Prostate gland (tissue), 2 donors: ENCODE data around the gene SLC9A4. TPM values are rescaled to one million over a fixed set of nuclear protein-coding genes. Genes with fewer than 3 reads are reported as not detected.
"Not testable (repeated sequence)": the region's sequence is repeated elsewhere in the genome, so short reads cannot be mapped to it uniquely, and the experiment has no call there.

ENCODE experiments used
- DNase-seq: peaks from one replicate; pipeline ENCODE4 v3.0.0-alpha.2; 2019; ENCODE audit warnings: low spot score
- H3K27ac ChIP-seq, 2 donors: fragments of 200-600 bp; sonication (generic); 2 replicates each; pipeline ENCODE4 v1.5.1; 2017 to 2019
- H3K27me3 ChIP-seq: fragments of 200-600 bp; sonication (generic); replicated peaks from 2 replicates; pipeline ENCODE4 v1.5.1; 2019; ENCODE audit not compliant: insufficient read depth
- H3K36me3 ChIP-seq, 2 donors: fragments of 200-600 bp; sonication (generic); 1 replicate in 1 of 2; 2 replicates in 1 of 2; pipeline versions ENCODE4 v1.5.1 to v1.8.1; 2017 to 2019
- H3K4me1 ChIP-seq: fragments of 200-600 bp; sonication (generic); replicated peaks from 2 replicates; pipeline ENCODE4 v1.5.1; 2019
- H3K4me3 ChIP-seq, 2 donors: fragments of 200-600 bp; sonication (generic); 2 replicates each; pipeline ENCODE4 v1.5.1; 2017 to 2019
- H3K9me3 ChIP-seq: fragments of 200-600 bp; sonication (generic); 2 replicates; pipeline ENCODE4 v1.5.1; 2017
- CTCF ChIP-seq, 4 experiments: fragments of 200-600 bp in 2 of 4; fragments of 450-650 bp in 2 of 4; sonication (generic) in 2 of 4; IDR thresholded peaks; 1 replicate in 3 of 4; 2 replicates in 1 of 4; pipeline ENCODE4 v1.5.1; 2016 to 2019; ENCODE audit warnings: antibody characterized with exemption in 4 of 4, mild to moderate bottlenecking in 2 of 4, moderate library complexity in 2 of 4
- POLR2A ChIP-seq: fragments of 450-650 bp; IDR thresholded peaks from one replicate; pipeline ENCODE4 v1.6.1; 2016; ENCODE audit warnings: antibody characterized with exemption, mild to moderate bottlenecking
- POLR2AphosphoS5 ChIP-seq: sonication (generic); formaldehyde crosslinking; IDR thresholded peaks from one replicate; pipeline ENCODE4 v1.6.1; 2017; ENCODE audit warnings: antibody characterized with exemption
- WGBS: methylation state at CpG from one replicate; pipeline ENCODE4 v1.1.5; 2018; 5-methylcytosine and 5-hydroxymethylcytosine counted together
- intact Hi-C: fragments of 100-400 bp; cut with DNase I; formaldehyde crosslinking; loops from one replicate; pipeline ENCODE4 v1.14.2; 2022
- total RNA-seq, 2 donors: library from RNA; depleted of rRNA; stranded (reverse); fragments of >200 nt; gene quantifications; one replicate each; pipeline ENCODE4 v1.1.0, GENCODE V29; 2016

Gene SLC9A4
- total RNA-seq, 2 donors from 2014 or later = not detected

GRCh38 chr2:102549027-102549426, 76.0 kb downstream of the SLC9A4 start:
- no peak for TF ChIP-seq CTCF (IDR thresholded peaks at IDR 0.05)
- TF ChIP-seq POLR2A = no peak
- TF ChIP-seq POLR2AphosphoS5 = no peak
- H3K27me3 ChIP-seq = no peaks in the 10 kb centered on the region
- intact Hi-C loops = no loop called here
- H3K4me3 ChIP-seq = no peak overlapping the region
- 3% methylated on average over 1 of the region's 1 CpG for WGBS
- H3K36me3 ChIP-seq = no peaks in the 10 kb centered on the region
- H3K4me1 ChIP-seq = no peaks in the 10 kb centered on the region
- no peaks in the 10 kb centered on the region for H3K9me3 ChIP-seq
- no peak overlapping the region for H3K27ac ChIP-seq
- no peak for DNase-seq

GRCh38 chr2:102550151-102550550, 77.1 kb downstream of the SLC9A4 start:
- 100% methylated on average over 2 of the region's 2 CpGs for WGBS
- no peaks in the 10 kb centered on the region for H3K4me1 ChIP-seq
- H3K9me3 ChIP-seq = no peaks in the 10 kb centered on the region
- H3K4me3 ChIP-seq = no peak overlapping the region
- intact Hi-C loops = no loop called here
- no peak for DNase-seq
- no peaks in the 10 kb centered on the region for H3K27me3 ChIP-seq
- H3K27ac ChIP-seq = no peak overlapping the region
- no peaks in the 10 kb centered on the region for H3K36me3 ChIP-seq
- TF ChIP-seq CTCF (IDR thresholded peaks at IDR 0.05) (no peak), POLR2A (no peak), POLR2AphosphoS5 (no peak)

- WGBS = 94% methylated on average over 2 of the region's 2 CpGs
- no peaks in the 10 kb centered on the region for H3K4me1 ChIP-seq
- no peak overlapping the region for H3K27ac ChIP-seq
- DNase-seq = no peak
- intact Hi-C loops = no loop called here
- TF ChIP-seq POLR2AphosphoS5 (no peak), CTCF (IDR thresholded peaks at IDR 0.05) (no peak), POLR2A (no peak)
- no peaks in the 10 kb centered on the region for H3K27me3 ChIP-seq
- H3K4me3 ChIP-seq = no peak overlapping the region
- no peaks in the 10 kb centered on the region for H3K36me3 ChIP-seq
- H3K9me3 ChIP-seq = no peaks in the 10 kb centered on the region
Measured at GRCh38 chr2:102551329-102552096, 78.5 kb downstream of the SLC9A4 start.

- no peaks in the 10 kb centered on the region for H3K4me1 ChIP-seq
- no peaks in the 10 kb centered on the region for H3K27me3 ChIP-seq
- intact Hi-C loops = no loop called here
- no peak for DNase-seq
- no peak overlapping the region for H3K4me3 ChIP-seq
- H3K27ac ChIP-seq = no peak overlapping the region
- H3K36me3 ChIP-seq = no peaks in the 10 kb centered on the region
- WGBS = 0% methylated on average over 1 of the region's 1 CpG
- TF ChIP-seq CTCF (IDR thresholded peaks at IDR 0.05) = no peak
- TF ChIP-seq POLR2A = no peak
- no peak for TF ChIP-seq POLR2AphosphoS5
- H3K9me3 ChIP-seq = no peaks in the 10 kb centered on the region
Measured at GRCh38 chr2:102553601-102554000, 80.6 kb downstream of the SLC9A4 start.

GRCh38 chr2:102558463-102558862, 85.4 kb downstream of the SLC9A4 start:
- DNase-seq = no peak
- H3K27ac ChIP-seq = no peak overlapping the region
- WGBS = 91% methylated on average over 1 of the region's 1 CpG
- H3K4me1 ChIP-seq = no peaks in the 10 kb centered on the region
- H3K4me3 ChIP-seq = no peak overlapping the region
- no peaks in the 10 kb centered on the region for H3K27me3 ChIP-seq
- no peaks in the 10 kb centered on the region for H3K9me3 ChIP-seq
- intact Hi-C loops = no loop called here
- TF ChIP-seq POLR2A = no peak
- no peak for TF ChIP-seq POLR2AphosphoS5
- TF ChIP-seq CTCF (IDR thresholded peaks at IDR 0.05) = no peak
- H3K36me3 ChIP-seq = no peaks in the 10 kb centered on the region

GRCh38 chr2:102562542-102562941, 89.5 kb downstream of the SLC9A4 start:
- H3K9me3 ChIP-seq, H3K36me3 ChIP-seq, H3K27me3 ChIP-seq, H3K4me1 ChIP-seq, H3K4me3 ChIP-seq, DNase-seq, intact Hi-C loops, H3K27ac ChIP-seq: not testable (repeated sequence)
- 96% methylated on average over 1 of the region's 1 CpG for WGBS
